LNCaP clone FGC (cell line): ENCODE results near the gene PTPRJ.

Experiments
- DNase-seq: peaks from one replicate; pipeline ENCODE4 v3.0.0-alpha.2; 2011; ENCODE audit warnings: low read depth
- H3K4me3 ChIP-seq: 2 replicates; pipeline ENCODE4 v1.5.1; 2011; ENCODE audit warnings: mild to moderate bottlenecking, low read depth, low read length, control low read depth
- CTCF ChIP-seq: IDR thresholded peaks from 2 replicates; pipeline ENCODE4 v1.5.1; 2012; ENCODE audit warnings: mild to moderate bottlenecking; ENCODE audit not compliant: control insufficient read depth, insufficient read depth; ENCODE audit errors: extremely low read depth

The PTPRJ gene

GRCh38 chr11:47989779-47990178 lies 9.4 kb downstream of the PTPRJ start:
- TF ChIP-seq CTCF = no peak
- no peak overlapping the region for H3K4me3 ChIP-seq
- no peak for DNase-seq

DNA sequence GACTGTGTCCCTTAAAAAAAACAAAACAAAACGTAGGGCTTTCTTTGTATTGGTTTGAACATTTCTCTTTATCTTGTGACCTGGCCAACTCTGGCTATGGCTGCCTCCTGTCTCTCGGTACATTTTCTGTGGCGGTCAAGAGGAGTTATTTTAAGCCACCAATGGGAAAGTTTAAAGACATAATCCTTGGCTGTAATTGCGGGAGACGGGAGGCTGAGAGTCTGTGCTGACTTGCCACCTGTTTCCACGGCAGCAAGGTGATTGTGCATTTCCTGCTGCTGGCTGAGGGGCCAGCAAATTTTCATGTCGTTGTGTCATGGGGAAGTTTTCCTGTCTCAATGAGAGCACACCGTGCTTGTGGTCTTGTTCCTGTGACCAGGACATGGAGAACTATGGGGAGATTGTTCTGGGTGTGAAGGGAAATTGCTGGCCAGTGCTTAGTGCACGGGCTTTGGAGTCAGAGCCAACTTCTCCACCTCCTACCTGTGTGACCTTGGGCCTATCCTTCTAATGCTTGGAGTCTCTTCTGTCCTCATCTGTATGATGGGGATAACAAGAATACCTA lies 11.0 kb downstream of the PTPRJ start:
- DNase-seq = peak; percentile 67
- peak overlapping the region; percentile 19; the same call in 1 of the 2 replicates for H3K4me3 ChIP-seq

GRCh38 chr11:47991894-47992293 lies 11.5 kb downstream of the PTPRJ start:
- TF ChIP-seq CTCF = no peak
- no peak for DNase-seq
- H3K4me3 ChIP-seq = no peak overlapping the region

More for the DNA sequence above, 11.0 kb downstream of the PTPRJ start:
- TF ChIP-seq CTCF = no peak

- DNase-seq = no peak
- no peak overlapping the region for H3K4me3 ChIP-seq
- no peak for TF ChIP-seq CTCF
Measured at GRCh38 chr11:47992959-47993820, 12.8 kb downstream of the PTPRJ start.

GRCh38 chr11:47994417-47994816 lies 14.1 kb downstream of the PTPRJ start:
- no peak for TF ChIP-seq CTCF
- no peak overlapping the region for H3K4me3 ChIP-seq
- DNase-seq = no peak

GRCh38 chr11:47995360-47995769 lies 15.0 kb downstream of the PTPRJ start:
- H3K4me3 ChIP-seq = no peak overlapping the region
- no peak for TF ChIP-seq CTCF
- no peak for DNase-seq
